Islet of Langerhans (tissue), 1 donor: ENCODE data around the gene SLC6A18.

Experiments used
- FAIRE-seq: peaks from one replicate; lab custom pipeline; 2011; peaks lifted over from hg19 to GRCh38; lab: Jason Lieb, UNC

Gene SLC6A18

DNA sequence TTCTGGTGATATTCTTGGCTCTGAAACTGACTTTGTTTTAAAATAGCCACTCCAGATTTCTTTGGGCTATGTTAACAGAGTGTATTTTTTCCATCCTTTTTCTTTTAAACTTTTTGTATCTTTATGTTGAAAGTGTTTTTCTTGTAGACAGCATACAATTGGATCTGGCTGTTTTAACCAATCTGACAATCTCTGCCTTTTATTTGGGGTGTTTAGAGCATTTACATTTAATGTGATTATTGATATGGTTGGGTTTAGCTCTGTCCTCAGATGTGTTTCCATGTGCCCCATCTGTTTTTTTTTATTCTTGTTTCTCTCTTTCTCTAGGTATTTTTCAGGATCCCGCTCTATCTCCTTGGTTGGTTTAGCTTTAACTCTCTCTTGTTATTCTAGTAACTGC is 10.7 kb downstream of the SLC6A18 start:
- FAIRE-seq = no peak

DNA sequence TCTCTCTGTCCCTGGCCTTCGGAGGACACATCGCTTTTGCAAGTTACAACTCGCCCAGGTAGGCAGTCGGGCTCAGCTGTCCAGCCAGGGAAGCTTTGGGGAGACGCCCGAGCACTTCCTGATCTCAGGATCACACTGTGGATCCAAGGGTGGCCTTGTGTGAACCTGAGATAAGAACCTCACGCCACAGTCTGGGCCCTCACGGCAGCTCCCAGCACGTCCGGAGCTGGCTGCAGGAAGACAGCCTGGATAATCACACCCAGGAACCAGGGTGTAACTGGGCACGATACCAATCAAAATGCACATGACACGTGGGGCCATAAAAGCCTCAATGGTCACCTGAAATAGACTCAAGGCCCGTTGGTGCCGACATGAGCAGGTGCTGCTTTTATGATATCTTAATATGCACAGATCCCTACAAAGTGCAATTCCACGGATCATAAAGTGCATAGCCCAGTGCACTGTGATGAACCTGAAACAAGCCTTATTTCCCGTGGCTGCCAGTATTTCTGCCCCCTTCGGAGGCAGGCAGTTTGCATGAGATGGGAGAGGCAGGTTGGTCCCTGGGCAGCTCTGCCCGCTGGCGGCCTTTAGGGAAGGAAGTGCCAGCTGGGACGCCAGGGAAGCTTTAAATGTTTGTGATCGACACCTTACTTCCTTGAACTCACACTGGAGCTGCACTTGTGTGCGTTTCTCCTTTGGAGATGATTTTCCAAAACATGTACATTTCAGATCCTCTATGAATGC is 14.5 kb downstream of the SLC6A18 start:
- FAIRE-seq = no peak

DNA sequence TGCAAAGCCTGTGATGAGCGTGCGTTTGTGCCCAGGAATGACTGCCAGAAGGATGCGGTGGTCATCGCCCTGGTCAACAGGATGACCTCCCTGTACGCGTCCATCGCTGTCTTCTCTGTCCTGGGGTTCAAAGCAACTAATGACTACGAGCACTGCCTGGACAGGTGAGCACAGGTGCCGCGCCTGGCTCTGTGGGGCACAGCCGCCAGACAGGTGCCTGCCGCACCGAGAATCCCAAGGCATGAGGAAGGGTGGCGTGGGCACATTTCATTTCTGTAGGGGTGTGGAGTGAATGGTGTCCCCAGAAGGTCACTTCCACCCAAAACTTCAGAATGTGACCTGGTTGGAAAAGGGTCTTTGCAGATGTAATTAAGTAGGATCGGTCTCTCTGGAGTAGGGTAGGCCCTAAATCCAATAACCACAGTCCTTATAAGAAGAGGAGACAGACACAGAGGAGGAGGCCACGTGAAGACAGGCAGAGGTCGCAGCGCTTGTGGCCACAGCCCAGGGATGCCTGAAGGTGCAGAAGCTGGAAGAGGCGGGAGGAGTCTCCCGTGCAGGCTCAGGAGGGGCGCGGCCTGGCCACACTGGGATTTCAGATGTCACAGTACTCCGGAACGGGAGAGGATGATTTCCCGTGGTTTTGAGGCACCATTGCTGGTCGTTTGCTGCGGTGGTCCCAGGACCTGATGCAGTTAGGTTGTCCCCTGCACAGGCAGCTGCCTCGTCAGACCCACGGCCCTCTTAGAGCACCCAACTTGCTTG is 15.5 kb downstream of the SLC6A18 start:
- FAIRE-seq = no peak

DNA sequence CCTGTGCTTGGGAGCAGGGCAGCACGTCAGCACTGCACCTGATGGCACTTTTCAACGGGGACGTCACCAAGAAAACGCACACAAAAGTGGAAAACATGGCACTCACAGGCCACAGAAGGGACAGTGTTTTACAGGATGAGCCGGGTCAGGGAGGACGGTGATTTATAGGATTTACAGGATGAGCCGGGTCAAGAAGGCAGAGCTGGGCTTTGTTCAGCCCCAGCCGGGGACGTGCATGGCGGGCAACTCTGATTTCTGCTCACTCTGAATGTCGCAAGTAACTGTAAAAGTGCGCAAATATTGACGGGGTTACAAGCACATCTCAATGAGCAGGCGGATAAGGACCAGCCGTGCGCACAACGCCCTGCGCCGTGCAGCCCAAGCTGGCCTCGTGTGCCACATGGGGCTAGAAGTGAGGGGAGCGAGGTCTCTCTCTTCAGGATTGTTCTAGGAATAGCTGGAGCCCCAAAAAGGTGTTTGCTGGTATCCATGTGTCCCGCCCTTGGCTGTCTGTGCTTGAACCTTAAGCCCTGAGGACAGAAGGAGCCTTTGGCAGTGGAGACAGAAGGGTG is 16.4 kb downstream of the SLC6A18 start:
- no peak for FAIRE-seq

DNA sequence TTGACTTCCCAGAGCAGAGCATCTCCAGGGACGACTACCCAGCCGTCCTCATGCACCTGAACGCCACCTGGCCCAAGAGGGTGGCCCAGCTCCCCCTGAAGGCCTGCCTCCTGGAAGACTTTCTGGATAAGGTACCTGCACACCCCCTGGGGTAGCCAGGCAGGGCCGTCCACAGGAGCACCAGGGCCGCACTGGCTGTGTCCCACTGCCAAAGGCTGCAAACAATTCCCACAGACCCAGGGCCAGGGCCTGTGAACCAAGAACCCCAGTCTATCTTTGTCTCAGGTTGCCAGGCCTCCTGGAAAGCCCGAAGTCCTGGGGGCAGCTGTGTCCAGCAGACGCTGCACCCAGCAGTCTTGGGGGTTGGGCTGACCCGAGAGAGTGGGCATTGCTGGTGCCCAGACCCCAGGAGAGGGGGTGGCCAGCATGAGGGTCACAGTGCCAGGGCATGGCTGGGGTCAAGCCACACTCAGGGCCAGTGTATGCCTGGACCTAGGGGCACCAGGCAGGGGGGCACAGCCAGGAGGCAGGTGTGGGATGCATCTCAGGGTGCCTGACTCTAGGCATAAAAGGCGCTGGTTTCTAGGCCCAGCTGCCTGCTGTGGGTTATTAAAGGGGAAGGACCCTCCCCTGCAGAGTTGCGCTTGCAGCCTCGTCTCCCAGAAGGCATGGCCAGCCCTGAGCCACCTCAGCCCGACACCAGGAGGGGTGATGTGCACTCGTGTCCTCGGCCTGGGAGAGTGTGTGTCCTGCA is 17.7 kb downstream of the SLC6A18 start:
- no peak for FAIRE-seq

DNA sequence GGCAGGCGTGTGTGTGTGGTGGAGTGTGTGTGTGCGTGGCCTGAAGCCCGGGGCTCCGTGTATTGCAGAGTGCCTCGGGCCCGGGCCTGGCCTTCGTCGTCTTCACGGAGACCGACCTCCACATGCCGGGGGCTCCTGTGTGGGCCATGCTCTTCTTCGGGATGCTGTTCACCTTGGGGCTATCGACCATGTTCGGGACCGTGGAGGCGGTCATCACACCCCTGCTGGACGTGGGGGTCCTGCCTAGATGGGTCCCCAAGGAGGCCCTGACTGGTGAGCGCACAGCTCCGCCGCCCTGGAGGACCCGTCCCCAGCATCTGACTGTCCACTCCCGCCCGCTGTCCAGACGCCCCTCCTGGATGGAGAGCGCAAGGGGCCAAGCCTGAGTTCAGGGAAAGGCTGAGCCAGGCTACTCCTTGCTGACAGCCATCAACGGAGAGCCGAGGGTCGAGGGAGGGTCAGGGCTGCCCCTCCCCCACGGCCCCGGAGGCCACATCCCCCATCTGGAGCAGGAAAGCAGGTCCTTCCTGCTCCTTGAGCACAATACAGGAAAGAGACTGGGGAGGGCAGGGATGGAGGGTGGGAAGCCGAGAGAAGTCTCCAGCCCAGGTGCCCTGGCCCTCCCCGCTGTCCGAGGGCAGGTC is 18.4 kb downstream of the SLC6A18 start:
- no peak for FAIRE-seq

DNA sequence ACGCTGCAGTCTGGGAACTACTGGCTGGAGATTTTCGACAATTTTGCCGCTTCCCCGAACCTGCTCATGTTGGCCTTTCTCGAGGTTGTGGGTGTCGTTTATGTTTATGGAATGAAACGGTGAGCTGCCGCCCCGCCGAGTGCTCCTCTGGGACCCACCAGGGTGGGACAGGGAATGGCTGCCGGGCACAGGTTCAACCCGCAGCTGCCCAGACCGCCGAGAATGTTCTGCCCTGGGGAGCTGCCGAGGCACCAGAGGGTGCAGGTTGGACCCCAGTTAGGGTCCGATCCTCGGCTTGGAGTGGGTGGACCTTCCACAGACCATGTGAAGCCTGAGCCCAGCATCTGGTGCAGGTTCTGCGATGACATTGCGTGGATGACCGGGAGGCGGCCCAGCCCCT is 19.1 kb downstream of the SLC6A18 start:
- no peak for FAIRE-seq

DNA sequence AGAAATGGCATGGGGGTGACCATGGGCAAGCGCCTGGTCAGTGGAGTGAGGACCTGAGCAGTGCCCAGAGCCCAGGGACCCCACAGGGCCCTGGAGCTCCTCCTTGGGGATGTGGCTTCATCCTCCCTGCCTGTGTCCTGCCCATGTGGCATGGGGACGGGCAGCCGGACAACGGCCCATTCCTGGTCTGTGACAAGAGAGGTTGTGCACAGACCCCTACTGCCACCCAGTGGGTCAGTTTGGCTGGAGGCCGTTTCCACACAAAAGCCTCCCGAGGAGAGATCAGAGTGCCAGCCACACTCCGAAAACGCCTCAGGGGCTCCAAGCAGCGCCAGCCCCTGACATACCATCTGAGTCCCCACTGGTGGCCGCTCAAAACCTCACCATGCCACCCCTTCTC is 19.8 kb downstream of the SLC6A18 start:
- no peak for FAIRE-seq

DNA sequence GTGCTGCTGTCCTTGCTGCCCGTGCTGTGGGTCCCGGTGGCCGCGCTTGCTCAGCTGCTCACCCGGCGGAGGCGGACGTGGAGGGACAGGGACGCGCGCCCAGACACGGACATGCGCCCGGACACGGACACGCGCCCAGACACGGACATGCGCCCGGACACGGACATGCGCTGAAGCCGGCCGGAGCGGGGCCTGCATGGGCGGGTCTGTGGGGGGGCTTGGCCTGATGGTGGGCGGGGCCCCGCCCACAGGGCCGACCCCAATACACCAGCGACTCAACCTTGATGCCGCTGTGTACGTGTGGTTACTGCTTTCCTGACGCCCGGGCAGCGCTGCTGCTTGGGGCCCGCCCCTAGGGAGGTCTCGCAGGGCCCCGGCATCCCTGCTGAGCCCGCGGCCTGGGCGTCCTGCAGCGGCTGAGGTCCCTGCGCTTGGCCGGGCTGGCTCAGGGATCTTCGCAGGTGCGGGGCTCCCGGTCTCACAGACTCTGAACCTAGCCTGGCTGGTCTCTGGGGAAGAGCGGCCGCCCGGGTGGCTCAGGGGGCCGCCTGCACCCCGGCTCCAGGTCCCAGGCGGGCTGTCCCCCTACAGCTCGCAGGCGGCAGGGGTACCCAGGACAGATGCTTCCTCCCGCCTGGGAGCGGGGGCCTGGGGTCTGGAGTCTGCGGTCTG is 20.9 kb downstream of the SLC6A18 start:
- no peak for FAIRE-seq

DNA sequence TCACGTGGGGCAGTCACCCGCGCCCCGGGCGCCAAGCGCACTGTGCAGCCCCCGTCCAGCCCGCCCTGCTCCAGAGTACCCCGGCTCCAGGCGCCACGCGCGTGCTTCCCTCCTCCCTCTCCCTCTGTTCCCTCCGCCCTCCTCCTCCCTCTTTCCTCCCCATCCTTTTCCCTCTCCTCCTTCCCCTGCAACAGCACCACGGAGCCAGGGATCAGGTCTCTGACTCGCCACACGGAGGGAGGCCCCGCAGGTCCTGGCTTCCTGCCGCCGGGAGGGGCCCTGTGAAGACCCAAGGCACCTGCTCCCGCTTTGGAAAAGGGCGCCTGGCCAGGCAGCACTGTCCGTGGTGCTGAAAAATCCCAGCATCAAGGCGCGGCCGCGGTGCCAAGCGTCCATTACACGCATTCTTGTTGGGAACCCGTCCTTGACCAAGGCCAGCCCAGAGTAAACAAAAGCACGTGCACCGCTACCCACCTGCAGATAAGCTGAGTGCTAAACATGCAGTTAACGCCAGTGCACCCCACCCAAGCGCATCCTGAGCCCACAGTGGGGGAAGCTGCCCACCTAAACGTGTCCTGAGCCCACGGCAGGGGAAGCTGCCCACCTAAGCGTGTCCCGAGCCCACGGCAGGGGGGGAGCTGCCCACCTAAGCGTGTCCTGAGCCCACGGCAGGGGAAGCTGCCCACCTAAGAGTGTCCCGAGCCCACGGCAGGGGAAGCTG is 21.7 kb downstream of the SLC6A18 start:
- no peak for FAIRE-seq

DNA sequence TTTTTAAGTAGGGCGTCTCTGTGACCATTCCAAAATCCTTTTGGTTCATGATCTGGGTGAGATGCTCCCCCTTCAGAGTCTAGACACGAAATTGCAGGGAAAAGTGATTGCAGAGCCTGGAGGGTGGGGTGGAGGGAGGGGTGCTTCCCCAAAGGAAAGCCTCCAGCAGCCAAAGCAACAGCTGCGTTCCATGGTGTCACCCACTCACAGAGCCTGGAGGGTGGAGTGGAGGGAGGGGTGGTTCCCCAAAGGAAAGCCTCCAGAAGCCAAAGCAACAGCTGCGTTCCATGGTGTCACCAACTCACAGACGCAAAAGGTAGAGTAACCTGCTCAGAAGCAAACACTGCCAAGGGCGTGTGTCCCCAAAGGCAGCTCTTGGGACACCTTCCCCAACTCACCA is 22.6 kb downstream of the SLC6A18 start:
- FAIRE-seq = no peak

DNA sequence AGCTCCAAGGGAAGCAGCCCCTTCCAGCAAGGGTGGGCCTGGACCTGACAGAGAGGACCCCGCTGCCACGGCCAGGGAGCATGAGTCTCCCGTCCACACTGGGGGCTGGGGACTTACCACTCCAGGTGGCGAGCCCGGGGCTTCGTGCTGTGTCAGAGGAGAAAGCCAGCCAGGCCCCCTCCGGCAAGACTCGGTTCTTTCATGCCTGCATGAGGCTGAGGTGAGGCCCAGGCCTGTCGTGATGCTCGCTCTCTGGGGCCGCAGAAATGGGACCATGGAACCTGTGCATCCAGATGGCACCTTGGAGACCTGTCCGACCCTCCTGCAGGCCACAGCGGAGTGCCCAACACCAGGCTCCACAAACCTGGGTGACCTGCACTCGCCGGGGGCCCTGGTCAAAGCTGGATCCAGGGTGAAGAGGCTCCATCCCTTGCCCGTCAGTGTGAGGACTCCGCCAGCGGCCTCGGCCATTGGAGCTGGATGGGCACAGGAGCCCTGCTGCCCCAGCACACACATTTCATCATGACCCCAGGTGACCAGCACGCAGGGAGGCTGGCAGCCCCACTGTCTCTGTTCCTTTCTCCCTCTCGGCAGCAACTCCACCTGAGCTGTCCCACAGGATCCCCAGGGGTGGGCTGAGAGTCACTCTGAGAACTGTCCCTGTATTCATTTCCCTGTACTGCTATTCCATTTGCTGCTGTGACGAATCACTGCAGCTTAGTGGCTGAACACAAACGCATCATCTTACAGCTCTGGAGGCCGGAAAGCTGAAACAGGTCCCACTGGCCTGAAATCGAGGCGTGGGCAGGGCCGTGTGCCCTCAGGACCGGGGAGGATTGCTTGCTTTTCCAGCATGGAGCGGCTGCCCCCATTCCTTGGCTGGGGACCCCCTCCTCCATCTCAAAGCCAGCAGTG is 24.4 kb downstream of the SLC6A18 start:
- no peak for FAIRE-seq

DNA sequence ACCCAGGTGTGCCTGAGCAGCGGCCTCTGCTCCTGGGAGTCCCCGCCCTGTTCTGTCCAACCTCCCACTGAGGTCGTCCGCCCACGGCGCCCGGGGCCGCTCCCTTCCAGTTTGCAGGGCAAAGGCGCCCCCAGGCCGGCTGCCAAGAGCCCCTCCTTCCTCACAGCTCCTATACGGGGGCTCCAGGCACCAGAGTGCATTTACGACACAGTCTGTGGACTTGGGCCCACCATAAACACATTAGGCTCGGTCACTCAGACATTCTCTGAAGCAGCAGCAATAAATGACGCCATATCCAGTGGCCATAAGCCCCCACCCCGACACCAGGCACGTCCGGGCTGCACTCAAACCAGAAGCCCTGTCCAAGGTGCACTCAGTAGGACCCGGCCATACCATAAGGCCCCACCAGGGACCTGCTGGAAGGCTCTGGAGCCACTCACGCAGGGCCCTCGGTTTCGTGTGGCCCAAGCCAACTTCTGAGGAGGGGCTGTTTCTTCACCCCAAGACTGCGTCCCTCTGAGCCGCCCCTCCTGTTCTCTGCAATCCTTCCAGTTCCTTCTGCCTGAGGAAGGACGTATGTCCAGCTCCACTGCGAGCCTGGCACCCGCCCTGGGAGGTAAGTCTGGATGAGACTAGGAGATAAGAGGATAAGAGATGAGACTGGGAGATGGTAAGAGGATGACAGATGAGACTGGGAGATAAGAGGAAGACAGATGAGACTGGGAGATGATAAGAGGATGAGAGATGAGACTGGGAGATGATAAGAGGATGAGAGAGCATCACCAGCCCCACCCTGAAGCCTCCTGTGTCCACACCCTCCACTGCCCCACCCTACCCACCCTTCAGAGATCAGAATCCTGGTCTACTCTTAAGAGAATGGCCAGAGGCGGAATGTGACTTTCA is 26.7 kb downstream of the SLC6A18 start:
- FAIRE-seq = no peak

DNA sequence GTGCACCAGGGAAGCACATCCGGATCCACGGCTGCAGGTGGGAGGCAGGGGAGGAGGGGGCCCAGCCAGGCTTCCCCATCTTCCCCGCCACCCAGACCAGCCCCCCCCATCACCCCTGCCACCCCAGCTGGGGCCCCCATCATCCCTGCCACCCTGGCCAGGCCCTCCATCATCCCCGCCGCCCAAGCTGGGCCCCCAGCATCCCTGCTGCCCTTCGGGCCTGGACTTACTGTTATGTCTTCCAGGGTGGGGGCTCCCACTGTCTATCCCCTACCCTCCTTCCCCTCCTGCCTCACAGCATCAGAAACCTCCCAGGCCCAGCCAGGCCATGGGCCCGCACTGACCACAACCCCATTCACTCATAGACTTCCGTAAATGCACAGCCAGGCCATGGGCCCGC is 27.5 kb downstream of the SLC6A18 start:
- FAIRE-seq = no peak

DNA sequence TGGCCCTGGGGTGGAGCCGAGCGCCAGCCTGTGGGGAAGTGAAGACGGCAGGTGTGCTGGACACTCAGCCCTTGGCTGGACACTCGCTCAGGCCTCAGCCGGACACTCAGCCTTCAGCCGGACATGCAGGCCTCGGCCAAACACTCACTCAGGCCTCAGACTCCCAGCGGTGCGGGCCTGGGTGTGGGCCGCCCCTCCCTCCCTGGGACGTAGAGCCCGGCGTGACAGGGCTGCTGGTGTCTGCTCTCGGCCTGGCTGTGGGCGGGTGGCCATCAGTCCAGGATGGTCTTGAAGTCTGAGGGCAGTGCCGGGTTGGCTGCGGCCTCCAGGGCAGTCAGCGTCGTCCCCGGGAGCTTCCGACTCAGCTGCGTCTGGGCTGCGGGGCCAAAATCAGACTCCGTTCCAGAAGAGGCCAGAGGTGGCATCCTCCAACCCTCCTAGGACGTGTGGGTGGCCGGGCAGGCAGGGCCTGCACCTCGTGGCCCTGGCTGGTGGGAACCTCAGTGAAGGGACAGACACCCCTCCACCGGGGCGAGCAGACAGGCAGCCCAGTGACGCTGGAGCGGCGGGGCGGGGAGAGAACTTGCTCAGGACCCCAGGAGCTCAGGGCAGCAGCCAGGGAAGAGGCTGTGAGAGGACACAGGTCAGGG is 28.4 kb downstream of the SLC6A18 start:
- FAIRE-seq = no peak

DNA sequence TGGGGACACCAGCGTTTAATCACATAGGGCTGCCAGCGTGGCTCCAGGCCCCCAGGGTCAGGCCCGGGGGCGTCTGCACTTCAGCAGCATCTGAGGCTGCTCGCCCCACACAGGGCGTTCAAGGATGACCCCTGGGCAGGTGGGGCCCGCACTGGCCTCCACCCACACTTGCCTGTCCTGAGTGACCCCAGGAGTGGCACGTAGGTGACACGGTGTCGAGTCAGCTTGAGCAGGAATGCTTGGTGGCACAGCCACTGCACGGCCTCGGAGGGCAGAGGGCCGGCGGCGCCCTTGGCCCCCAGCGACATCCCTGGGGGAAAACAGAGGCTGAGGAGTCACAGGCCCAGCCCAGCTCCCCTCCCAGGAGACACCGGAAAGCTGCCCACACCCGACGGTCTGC is 29.0 kb downstream of the SLC6A18 start:
- FAIRE-seq = no peak

DNA sequence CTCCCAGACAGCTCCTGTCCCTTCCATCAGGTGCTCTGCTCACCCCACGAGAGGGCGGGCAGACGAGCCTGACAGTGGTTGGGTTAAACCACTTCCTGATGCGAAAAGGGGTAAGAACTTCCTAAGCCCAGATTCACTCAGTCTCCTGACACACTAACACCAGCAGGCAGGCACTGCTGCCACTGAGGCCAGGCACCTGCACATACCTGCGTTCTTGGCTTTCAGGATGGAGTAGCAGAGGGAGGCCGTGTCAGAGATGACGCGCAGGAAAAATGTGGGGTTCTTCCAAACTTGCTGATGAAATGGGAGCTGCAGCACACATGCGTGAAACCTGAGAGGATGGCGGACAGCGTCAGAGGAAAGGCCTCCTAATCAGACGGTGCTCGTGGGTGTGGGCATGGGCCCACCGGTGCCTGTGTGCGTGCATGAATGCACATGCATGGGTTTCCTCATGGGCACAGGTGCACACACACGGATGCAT is 29.9 kb downstream of the SLC6A18 start:
- no peak for FAIRE-seq

DNA sequence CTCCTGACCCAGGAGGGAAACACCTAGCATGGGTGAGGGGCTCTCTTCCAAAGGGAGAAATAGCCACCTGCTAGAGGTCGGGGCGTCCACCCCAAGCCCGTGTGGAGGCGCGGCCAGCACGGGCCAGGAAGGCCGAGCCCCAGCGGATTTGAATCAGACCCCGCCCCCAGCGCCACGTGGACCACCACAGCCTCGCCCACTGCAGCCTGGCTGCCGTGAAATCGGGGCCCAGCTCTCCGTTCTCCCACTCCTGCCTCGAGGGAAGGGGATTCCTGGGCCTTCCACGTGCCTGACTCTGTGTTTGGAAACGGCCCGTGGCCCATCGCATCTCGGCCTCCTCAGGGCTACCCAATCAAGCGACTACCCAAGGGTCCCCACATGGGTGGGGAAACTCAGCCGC is 31.6 kb downstream of the SLC6A18 start:
- no peak for FAIRE-seq
